Right lung (tissue), 5 donors: Measurements from ENCODE around the gene LRRC56. TPM values are rescaled to one million over a fixed set of nuclear protein-coding genes. Genes with fewer than 3 reads are reported as not detected.

Source experiments
- DNase-seq, 2 donors: peaks; one replicate each; pipeline ENCODE4 v3.0.0-alpha.2; 2013
- polyA plus RNA-seq, 5 donors: library from polyadenylated mRNA; unstranded; fragments of 120-200 nt; gene quantifications; one replicate each; pipeline versions ENCODE4 v1.2.1 to v1.2.3, GENCODE V29; 2013; ENCODE audit warnings: inconsistent platforms in 1 of 5, low replicate concordance in 1 of 5; ENCODE audit not compliant: insufficient read length in 5 of 5, insufficient read depth in 1 of 5

LRRC56 gene
- polyA plus RNA-seq, 5 donors = 2.3 to 5.0 (median 3.3) TPM

GRCh38 chr11:557328-558132 lies 20.2 kb downstream of the LRRC56 start:
- no peak for DNase-seq

GRCh38 chr11:558503-558902 lies 21.2 kb downstream of the LRRC56 start:
- DNase-seq = no peak

DNA sequence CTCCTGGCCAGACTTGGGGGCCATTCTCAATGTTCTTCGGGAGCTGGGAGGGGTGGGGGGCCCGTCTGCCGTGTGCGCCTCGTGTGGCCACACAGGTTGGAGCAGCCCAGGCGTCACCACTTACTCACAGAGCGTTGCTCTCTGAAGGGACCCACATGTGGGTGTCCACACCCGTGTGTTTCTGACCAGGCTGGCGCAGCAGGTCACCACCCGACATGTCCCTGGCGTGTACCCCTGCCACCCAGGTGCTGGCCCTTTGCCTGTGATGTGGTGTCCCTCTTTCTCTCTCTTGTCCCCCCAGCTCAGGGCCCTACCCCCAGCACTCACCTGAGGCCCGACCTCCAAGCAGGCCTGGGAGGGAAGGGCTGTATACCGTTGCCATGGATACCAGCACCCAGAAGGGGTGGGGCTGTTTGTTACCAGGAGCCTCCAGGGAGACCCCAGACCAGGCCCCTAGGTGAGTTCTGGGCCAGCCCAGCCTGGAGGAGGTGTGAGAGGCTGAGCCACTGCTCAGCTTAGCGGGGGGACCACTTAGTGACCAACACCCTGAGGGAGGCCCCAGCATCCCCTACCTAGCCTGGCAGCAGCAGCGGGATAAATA lies 21.8 kb downstream of the LRRC56 start:
- no peak for DNase-seq

DNA sequence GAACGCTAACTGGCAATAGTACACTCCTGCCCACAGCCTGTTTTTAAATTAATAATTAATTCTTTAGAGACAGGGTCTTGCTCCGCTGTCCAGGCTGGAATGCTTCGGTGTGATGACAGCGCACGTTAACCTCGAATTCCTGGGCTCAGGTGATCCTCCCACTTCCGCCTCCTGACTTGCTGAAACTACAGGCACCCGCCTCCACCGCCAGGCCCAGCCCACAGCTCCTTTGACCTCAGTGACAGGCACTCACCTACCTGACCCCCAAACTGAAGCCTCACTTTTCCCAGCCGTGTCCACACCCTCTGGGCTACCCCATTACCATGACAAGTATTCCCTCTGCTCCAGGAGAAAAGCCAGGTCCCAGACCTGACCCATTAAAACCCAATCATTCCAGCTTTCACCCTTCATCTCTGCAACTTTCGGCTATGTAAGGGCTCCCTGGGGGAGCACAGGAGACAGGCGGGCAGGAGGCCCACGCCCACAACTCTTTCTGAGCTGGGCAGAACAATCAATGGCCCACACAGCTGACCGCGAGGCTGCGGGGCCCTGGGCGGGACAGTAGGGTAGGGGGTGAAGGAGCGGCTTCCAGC lies 22.5 kb downstream of the LRRC56 start:
- no peak for DNase-seq

- peak; percentile 75 to 78 for DNase-seq
These were observed 23.2 kb downstream of the LRRC56 start, which contains the start of the genes LMNTD2 and RASSF7 for GRCh38 chr11:560305-561147. LMNTD2 (minus strand) TSS chr11:560738; CDS start chr11:560716, 22 bp downstream. RASSF7 (plus strand) TSS chr11:560970; CDS start chr11:561769, 799 bp downstream.

- DNase-seq = peak in 1 of 2 donors; percentile 51
These were observed 24.0 kb downstream of the LRRC56 start for GRCh38 chr11:561148-562003.

DNA sequence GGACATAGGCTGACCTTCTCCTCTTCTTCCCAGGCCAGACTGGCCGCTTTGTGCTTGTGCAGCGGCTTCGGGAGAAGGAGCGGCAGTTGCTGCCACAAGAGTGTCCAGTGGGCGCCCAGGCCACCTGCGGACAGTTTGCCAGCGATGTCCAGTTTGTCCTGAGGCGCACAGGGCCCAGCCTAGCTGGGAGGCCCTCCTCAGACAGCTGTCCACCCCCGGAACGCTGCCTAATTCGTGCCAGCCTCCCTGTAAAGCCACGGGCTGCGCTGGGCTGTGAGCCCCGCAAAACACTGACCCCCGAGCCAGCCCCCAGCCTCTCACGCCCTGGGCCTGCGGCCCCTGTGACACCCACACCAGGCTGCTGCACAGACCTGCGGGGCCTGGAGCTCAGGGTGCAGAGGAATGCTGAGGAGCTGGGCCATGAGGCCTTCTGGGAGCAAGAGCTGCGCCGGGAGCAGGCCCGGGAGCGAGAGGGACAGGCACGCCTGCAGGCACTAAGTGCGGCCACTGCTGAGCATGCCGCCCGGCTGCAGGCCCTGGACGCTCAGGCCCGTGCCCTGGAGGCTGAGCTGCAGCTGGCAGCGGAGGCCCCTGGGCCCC lies 24.8 kb downstream of the LRRC56 start:
- no peak for DNase-seq

GRCh38 chr11:563066-563811 lies 25.9 kb downstream of the LRRC56 start:
- DNase-seq = no peak

DNA sequence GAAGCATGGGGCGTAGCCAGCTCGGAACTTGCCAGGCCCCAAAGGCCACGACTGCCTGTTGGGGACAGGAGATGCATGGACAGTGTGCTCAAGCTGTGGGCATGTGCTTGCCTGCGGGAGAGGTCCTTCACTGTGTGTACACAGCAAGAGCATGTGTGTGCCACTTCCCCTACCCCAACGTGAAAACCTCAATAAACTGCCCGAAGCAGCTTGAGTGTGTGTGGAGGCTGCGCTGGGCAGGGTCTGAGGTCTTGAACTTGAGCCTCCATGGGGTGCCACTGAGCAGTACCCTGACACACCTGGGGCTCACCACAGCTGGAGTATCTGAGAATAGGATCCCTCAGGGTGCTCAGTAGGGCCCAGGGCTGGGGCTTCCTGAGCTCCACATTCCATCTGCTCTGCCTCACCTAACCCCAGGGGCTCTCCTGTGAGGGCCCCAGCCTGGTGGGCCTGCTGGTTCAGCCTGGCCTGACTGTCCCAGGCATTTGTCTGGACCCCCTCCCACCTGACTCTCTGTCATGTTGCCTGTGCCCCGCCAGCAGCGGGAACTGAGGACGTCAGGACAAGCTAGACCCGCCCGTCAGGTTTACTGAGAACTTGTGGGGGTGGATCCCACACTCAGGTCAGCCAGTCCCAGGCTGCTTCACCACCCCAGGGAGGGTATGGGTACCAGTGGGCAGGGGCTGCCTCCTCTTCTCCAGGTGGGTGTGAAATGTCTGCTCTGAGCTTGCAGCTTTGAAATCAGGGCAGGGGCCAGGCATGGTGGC lies 26.7 kb downstream of the LRRC56 start:
- no peak for DNase-seq

DNA sequence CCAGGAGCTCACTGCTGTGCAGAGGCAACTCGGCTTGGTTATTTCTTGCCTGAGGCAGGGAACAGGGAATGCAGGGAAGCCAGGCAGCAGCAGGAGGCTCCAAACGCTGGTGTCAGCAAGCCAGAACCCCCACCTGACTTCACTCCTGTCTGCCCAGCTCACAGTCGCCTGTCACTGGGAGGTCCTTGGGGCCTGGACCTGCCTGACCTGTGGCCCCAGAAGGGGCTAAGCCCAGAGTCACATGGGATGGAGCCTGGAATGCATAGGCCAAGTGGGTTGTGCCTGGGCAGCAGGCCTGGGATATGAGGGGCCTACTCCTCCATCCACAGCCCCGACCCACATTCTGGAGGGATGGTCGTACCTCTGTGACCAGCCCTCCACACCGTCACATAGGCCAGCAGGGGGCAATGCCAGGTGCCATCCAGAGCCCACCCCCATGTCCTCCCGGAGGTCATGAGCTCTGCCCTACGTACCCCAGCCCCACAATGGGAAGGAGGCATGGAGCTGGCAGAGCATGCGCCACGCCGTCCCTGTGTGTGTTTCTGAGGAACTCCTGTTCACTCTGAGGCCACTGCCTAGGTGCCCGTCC lies 28.7 kb downstream of the LRRC56 start:
- no peak for DNase-seq

DNA sequence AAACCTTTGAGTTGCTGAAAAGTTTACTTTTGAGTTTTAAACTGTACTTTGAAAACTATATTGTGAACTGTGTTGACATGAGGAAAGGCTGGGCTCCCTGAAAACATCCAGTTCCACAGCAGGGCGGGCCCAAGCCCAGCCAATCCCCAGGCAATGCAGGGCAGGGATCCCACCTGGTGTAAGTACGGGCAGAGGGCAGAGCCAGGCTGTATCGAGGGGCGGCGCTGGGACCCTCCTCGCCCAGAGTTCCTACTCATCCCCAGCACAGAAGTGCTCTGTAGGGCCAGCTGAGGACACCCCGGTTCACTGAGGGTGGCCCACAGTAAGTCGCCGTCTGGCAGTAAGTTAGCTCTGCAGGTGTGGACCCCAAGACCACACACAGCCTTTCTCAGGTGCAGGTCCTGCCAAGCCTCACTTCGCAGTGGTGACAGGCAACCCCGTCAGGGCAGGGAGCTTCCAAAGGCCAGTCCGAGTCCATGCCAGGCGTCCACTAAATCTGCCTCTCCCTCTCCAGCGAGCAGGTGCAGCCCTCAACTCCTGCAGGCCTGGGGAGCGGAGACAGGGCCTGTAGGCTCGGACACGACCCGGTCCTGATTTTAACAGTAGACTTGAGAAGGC lies 29.8 kb downstream of the LRRC56 start:
- DNase-seq = no peak

GRCh38 chr11:567629-568292 lies 30.4 kb downstream of the LRRC56 start:
- no peak for DNase-seq

DNA sequence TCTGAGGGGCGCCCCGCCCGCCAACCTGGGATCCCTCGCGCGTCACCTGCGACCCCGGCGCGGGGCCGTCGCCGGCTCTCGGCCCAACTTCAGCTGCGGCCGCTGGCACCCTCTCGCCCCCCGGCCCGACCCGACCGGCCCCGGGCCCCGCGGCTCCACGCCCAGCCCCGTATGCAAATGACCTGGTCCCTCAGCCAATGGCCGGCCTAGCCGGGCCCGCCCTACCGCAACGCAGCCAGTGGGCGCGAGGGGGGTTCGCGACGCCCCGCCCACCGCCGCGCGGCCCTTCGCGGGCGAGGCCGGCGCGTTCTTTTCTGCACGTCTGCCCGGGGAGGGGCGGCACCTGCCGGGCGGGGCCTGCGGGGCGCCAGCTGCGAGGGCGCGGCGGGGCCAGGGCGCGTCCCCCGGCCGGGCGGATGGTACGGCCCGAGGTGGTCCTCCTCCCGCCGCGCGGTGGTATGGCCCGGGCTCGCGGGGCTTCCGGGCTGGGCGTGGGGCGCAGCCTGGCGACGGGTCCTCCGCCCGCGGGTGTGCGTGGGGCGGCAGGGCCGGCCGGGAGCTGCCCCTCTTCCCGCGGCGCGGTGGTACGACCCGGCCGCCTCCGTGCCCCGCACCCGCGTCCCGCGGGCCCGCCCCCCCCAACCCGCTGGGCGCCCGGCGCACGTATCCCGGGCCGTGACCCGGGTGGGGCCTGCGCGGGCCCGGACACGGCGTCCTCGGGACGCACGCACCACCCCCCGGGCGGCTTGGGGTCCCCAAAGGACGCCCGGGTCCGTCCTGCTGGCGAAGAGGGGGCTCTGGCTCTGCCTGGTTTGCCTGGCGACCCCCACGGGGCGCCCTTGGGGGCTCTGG lies 31.2 kb downstream of the LRRC56 start:
- peak; percentile 90 to 92 for DNase-seq

DNA sequence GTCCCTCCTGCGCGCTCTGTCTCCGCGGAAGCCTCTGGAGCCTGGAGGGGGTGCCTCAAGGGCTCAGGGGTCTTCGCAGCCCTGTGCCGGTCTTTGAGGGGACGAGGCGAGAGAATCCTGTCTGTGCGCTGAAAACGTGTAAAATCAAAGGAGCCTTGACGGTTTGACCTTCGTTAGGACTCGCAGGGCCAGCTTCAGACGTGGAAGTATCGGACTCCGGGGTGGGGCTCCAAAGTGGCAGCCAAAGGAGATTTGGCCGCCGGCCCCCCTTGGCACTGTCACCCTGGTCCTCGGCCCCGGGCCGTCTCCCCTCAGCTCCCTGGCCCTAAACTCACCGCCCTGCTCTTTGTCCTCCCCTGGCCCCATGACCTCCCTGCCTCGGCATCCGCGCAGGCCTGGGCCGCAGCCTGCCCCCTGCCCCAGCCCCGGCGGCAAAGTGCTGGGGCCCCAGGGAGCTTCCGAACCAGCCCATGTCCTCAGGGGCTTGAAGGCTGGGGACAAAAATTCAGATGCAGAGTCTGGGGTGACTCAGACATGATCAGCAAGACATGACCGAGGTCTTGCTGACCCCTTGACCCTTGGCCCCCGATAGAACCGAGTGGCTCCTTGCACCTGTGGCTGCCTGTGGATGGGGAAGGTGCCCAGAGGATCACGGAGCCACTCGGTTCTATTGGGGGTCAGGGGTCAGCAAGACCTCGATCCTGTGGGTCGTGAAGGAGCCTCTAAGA lies 32.0 kb downstream of the LRRC56 start:
- no peak for DNase-seq

DNA sequence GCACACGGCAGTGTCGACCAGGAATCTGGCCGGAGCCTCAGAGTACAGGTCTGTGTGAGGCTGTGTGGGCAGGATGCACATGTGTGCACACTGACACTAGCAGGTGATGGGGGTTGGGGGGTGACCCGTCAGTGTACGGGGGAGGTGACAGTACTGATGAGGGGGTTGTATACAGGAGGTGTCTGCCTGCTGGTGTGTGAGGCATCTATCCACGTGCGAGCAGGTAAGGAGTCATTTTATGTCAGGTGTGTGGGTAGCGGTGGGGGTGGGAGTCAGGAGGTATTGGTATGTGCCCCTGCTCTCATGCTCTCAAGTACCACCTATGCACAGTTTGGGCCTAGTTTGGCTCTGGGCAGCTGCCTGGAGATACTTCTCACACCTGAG lies 34.5 kb downstream of the LRRC56 start:
- no peak for DNase-seq
